ENCODE results near the gene ZSCAN5A. TPM values are rescaled to one million over a fixed set of nuclear protein-coding genes. Genes with fewer than 3 reads are reported as not detected.
"Not testable (repeated sequence)": the region's sequence is repeated elsewhere in the genome, so short reads cannot be mapped to it uniquely, and the experiment has no call there.

Gene ZSCAN5A
- total and polyA plus RNA-seq, 3 experiments from 2014 or later = 10.4 to 11.6 (median 11.2) TPM

DNA sequence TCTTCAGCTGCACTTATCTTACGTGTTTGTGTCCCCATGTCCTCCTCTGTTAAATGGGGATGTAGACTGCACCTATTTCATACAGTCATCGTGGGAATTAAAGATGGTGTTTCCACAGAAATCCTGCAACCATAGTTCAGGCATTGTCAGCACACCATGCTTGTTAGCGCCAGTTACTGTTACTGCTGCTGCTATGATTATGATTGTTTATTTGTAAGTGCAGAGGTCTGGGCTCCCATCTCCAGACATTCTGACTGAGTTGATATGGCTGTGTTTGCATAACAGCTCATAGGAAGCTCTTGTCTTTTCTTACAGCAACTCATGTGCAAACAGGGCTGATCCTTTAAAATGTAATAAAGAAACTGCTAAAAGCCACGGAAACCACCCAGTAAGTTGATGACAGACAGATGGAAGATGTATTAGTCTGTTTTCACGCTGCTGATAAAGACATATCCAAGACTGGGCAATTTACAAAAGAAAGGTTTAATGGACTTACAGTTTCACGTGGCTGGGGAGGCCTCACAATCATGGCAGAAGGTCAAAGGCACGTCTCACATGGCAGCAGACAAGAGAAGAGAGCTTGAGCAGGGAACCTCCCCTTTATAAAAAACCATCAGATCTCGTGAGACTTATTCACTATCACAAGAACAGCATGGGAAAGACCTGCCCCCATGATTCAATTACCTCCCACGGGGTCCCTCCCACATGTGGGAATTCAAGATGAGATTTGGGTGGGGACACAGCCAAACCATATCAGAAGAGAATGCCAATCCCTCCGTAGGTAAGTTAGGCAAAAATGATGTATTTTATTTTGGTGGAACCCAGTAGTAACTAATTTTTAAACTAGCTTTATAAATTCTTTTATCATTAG lies 1.6 kb downstream of the ZSCAN5A start:
- Histone ChIP-seq H3K4me3 (ENCODE audit: low read length) (no peak overlapping the region), H3K36me3 (ENCODE audit: insufficient read depth, low read length) (no peaks in the 10 kb centered on the region), H3K27ac (ENCODE audit: low read depth, low read length) (no peak overlapping the region), H3K4me1 (ENCODE audit: insufficient read depth, low read length) (peaks cover 13% of the 10 kb centered on the region), H3K9me3 (ENCODE audit: low read length) (no peaks in the 10 kb centered on the region), H3K27me3 (ENCODE audit: insufficient read depth, low read length, poor library complexity, severe bottlenecking) (no peaks in the 10 kb centered on the region)
- ChIA-PET CTCF (no interaction called here), POLR2A (interaction anchor here (0.5 kb wide), 1 partner anchor 678 kb away, joined by 4 read pairs; no protein-coding TSS in a partner anchor)
- H3K9me3 Mint-ChIP-seq = no peaks in the 10 kb centered on the region
- DNase-seq = no peak
- peaks cover 18 to 36% (median 25%) of the 10 kb centered on the region in 3 donors for H3K4me1 Mint-ChIP-seq
- H3K27ac Mint-ChIP-seq = peak overlapping the region; percentile 13 to 100 (median 96)
- H3K4me3 Mint-ChIP-seq = peak overlapping the region; percentile 35 to 94 (median 93)
- no peaks in the 10 kb centered on the region for H3K27me3 Mint-ChIP-seq
- H3K36me3 Mint-ChIP-seq = peaks cover 0 to 37% (median 13%) of the 10 kb centered on the region in 3 donors

DNA sequence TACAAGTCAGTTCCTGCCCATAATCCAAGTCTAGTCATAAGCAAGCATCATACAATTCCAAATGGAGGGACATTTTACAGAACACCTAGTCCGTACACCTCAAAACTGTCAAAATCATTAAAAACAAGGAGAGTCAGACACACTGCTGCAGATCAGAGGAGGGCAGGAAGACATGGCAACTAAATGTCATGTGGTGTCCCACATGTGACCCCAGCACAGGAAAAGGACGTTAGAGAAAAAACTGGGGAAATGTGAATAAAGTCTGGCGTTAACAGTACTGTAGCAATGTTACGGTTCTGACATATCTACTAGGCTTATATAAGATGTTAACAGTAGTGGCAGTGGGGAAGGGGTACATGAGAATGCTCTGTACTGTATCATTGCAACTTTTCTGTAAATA lies 2.3 kb downstream of the ZSCAN5A start:
- CTCF ChIA-PET = no interaction called here
- DNase-seq = no peak
- H3K27ac Mint-ChIP-seq = peak overlapping the region in 4 of 8 donors; percentile 7 to 56 (median 43)
- POLR2A ChIA-PET = no interaction called here
- Histone ChIP-seq H3K4me1 (ENCODE audit: insufficient read depth, low read length) (peaks cover 13% of the 10 kb centered on the region), H3K27me3 (ENCODE audit: insufficient read depth, low read length, poor library complexity, severe bottlenecking) (no peaks in the 10 kb centered on the region), H3K27ac (ENCODE audit: low read depth, low read length) (no peak overlapping the region), H3K9me3 (ENCODE audit: low read length) (no peaks in the 10 kb centered on the region), H3K4me3 (ENCODE audit: low read length) (no peak overlapping the region), H3K36me3 (ENCODE audit: insufficient read depth, low read length) (no peaks in the 10 kb centered on the region)
- H3K4me1 Mint-ChIP-seq = peaks cover 18 to 36% (median 25%) of the 10 kb centered on the region in 3 donors
- H3K4me3 Mint-ChIP-seq = peak overlapping the region in 2 of 7 donors; percentile 12 to 13
- no peaks in the 10 kb centered on the region for H3K9me3 Mint-ChIP-seq
- peaks cover 0 to 39% (median 13%) of the 10 kb centered on the region in 3 donors for H3K36me3 Mint-ChIP-seq
- no peaks in the 10 kb centered on the region for H3K27me3 Mint-ChIP-seq

DNA sequence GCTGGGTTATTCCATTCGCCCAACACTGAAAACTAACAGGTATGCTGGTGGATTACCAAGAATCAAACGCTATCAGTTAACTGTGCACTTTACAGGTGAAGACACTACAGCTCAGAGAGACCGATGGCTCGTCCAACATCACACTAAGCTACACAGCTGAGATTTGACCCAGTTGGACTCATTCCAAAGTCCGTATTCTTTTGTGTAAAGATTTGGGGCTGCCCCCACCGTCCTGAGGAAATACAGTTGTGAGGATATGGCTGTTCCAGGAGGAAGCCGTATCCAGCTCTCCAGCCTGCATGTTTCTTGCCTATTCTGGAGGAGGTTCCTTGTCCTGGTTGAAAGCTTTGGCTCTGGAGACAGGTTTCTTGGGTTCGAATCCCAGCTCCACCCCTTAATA lies 4.2 kb downstream of the ZSCAN5A start:
- Histone ChIP-seq H3K4me3 (ENCODE audit: low read length) (no peak overlapping the region), H3K9me3 (ENCODE audit: low read length) (no peaks in the 10 kb centered on the region), H3K27ac (ENCODE audit: low read depth, low read length) (no peak overlapping the region), H3K36me3 (ENCODE audit: insufficient read depth, low read length) (peaks cover under 1% of the 10 kb centered on the region), H3K4me1 (ENCODE audit: insufficient read depth, low read length) (peaks cover 9% of the 10 kb centered on the region), H3K27me3 (ENCODE audit: insufficient read depth, low read length, poor library complexity, severe bottlenecking) (no peaks in the 10 kb centered on the region)
- Mint-ChIP-seq H3K36me3 (peaks cover 2 to 46% (median 13%) of the 10 kb centered on the region in 3 donors), H3K4me1 (peaks cover 13 to 30% (median 18%) of the 10 kb centered on the region in 3 donors), H3K4me3 (no peak overlapping the region), H3K27me3 (no peaks in the 10 kb centered on the region), H3K27ac (peak overlapping the region in 2 of 8 donors; percentile 41 to 69), H3K9me3 (no peaks in the 10 kb centered on the region)
- ChIA-PET POLR2A (interaction anchor here (0.5 kb wide), 1 partner anchor 1850 kb away, joined by 3 read pairs; no protein-coding TSS in a partner anchor), CTCF (interaction anchor here (1.3 to 1.4 kb wide), 2 partner anchors 9 to 23 kb away, joined by 4 to 5 read pairs; no protein-coding TSS in a partner anchor)
- no peak for DNase-seq

DNA sequence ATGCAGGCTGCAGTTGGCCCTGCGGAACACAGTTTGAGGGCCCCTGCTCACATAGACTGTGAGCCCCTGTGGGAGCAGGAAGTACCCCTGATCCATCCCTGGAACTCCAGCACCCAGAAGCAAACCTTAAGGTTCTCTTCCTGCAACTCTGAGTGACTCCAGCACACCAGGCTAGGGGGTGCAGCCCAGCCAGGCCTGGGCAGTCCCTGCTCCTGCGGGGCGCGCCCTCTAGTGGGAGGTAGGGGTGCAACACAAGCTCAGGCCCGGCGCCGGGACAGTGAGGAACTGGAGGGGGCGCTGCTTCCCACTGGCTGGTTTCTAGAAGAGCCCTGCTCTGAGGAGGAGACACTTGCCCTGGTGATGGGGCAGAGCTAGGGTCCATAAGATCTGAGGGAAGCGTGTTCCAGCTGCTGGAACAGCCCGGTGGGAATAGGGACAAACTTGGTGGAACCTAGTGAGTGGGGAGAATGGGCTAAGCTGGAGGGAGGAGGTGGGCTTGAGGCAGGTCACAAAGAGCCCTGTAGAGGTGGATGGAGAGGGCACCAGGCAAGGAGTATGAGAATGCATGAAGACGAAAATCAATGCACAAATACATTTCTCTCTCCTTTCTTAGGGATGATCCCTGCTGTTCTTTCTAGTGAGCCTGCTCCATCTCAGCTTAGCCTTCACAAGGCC lies 5.0 kb downstream of the ZSCAN5A start:
- no peak overlapping the region for H3K4me3 ChIP-seq (ENCODE audit: low read length)
- H3K36me3 Mint-ChIP-seq = peaks cover 7 to 46% (median 13%) of the 10 kb centered on the region in 3 donors
- H3K27me3 ChIP-seq (ENCODE audit: insufficient read depth, low read length, poor library complexity, severe bottlenecking) = no peaks in the 10 kb centered on the region
- no peaks in the 10 kb centered on the region for H3K9me3 ChIP-seq (ENCODE audit: low read length)
- peak overlapping the region in 1 of 7 donors; percentile 53 for H3K4me3 Mint-ChIP-seq
- peak overlapping the region in 4 of 8 donors; percentile 9 to 86 (median 44) for H3K27ac Mint-ChIP-seq
- H3K4me1 Mint-ChIP-seq = peaks cover 13 to 24% (median 14%) of the 10 kb centered on the region in 3 donors
- DNase-seq = peak; percentile 30 to 61 (median 36)
- H3K9me3 Mint-ChIP-seq = no peaks in the 10 kb centered on the region
- peaks cover 7% of the 10 kb centered on the region for H3K4me1 ChIP-seq (ENCODE audit: insufficient read depth, low read length)
- no peak overlapping the region for H3K27ac ChIP-seq (ENCODE audit: low read depth, low read length)
- CTCF ChIA-PET = interaction anchor here (1.3 to 1.4 kb wide), 2 partner anchors 9 to 24 kb away, joined by 4 to 5 read pairs; no protein-coding TSS in a partner anchor
- POLR2A ChIA-PET = no interaction called here
- peaks cover 5% of the 10 kb centered on the region for H3K36me3 ChIP-seq (ENCODE audit: insufficient read depth, low read length)
- no peaks in the 10 kb centered on the region for H3K27me3 Mint-ChIP-seq

GRCh38 chr19:56308792-56309191 lies 5.8 kb downstream of the ZSCAN5A start:
- Mint-ChIP-seq H3K4me1 (peaks cover 8 to 19% (median 12%) of the 10 kb centered on the region in 3 donors), H3K27ac (peak overlapping the region in 2 of 8 donors; percentile 36 to 58), H3K36me3 (peaks cover 11 to 48% (median 13%) of the 10 kb centered on the region in 3 donors), H3K27me3 (peaks cover 0 to 2% of the 10 kb centered on the region in 2 donors), H3K4me3 (peak overlapping the region in 1 of 7 donors; percentile 83), H3K9me3 (no peaks in the 10 kb centered on the region)
- Histone ChIP-seq H3K4me3 (ENCODE audit: low read length) (no peak overlapping the region), H3K9me3 (ENCODE audit: low read length) (no peaks in the 10 kb centered on the region), H3K27ac (ENCODE audit: low read depth, low read length) (no peak overlapping the region), H3K36me3 (ENCODE audit: insufficient read depth, low read length) (peaks cover 5% of the 10 kb centered on the region), H3K4me1 (ENCODE audit: insufficient read depth, low read length) (peaks cover 5% of the 10 kb centered on the region), H3K27me3 (ENCODE audit: insufficient read depth, low read length, poor library complexity, severe bottlenecking) (no peaks in the 10 kb centered on the region)
- ChIA-PET POLR2A (no interaction called here), CTCF (no interaction called here)
- no peak for DNase-seq

GRCh38 chr19:56307062-56307461 lies 7.6 kb downstream of the ZSCAN5A start:
- H3K9me3 Mint-ChIP-seq; H3K36me3 ChIP-seq (ENCODE audit: insufficient read depth, low read length); H3K27me3 ChIP-seq (ENCODE audit: insufficient read depth, low read length, poor library complexity, severe bottlenecking); H3K27ac Mint-ChIP-seq; CTCF ChIA-PET; DNase-seq; H3K4me1 ChIP-seq (ENCODE audit: insufficient read depth, low read length); H3K4me3 ChIP-seq (ENCODE audit: low read length); H3K27ac ChIP-seq (ENCODE audit: low read depth, low read length); H3K27me3 Mint-ChIP-seq; H3K9me3 ChIP-seq (ENCODE audit: low read length); H3K4me3 Mint-ChIP-seq; POLR2A ChIA-PET: not testable (repeated sequence)
- peaks cover 10 to 48% (median 12%) of the 10 kb centered on the region in 3 donors for H3K36me3 Mint-ChIP-seq
- peaks cover 12 to 17% (median 12%) of the 10 kb centered on the region in 3 donors for H3K4me1 Mint-ChIP-seq

GRCh38 chr19:56306016-56306415 lies 8.6 kb downstream of the ZSCAN5A start:
- peaks cover 7 to 42% (median 12%) of the 10 kb centered on the region in 3 donors for H3K36me3 Mint-ChIP-seq
- CTCF ChIA-PET = no interaction called here
- Histone ChIP-seq H3K9me3 (ENCODE audit: low read length) (no peaks in the 10 kb centered on the region), H3K4me1 (ENCODE audit: insufficient read depth, low read length) (peaks cover 16% of the 10 kb centered on the region), H3K27ac (ENCODE audit: low read depth, low read length) (peak overlapping the region; percentile 45), H3K27me3 (ENCODE audit: insufficient read depth, low read length, poor library complexity, severe bottlenecking) (no peaks in the 10 kb centered on the region), H3K4me3 (ENCODE audit: low read length) (no peak overlapping the region), H3K36me3 (ENCODE audit: insufficient read depth, low read length) (peaks cover 5% of the 10 kb centered on the region)
- H3K4me1 Mint-ChIP-seq = peaks cover 14 to 26% (median 19%) of the 10 kb centered on the region in 3 donors
- no peaks in the 10 kb centered on the region for H3K9me3 Mint-ChIP-seq
- H3K27me3 Mint-ChIP-seq = peaks cover 0 to 2% of the 10 kb centered on the region in 2 donors
- POLR2A ChIA-PET = no interaction called here
- no peak for DNase-seq
- no peak overlapping the region for H3K4me3 Mint-ChIP-seq
- H3K27ac Mint-ChIP-seq = no peak overlapping the region

Measured in CD8-positive, alpha-beta memory T cell (primary cell).